ENCODE results near the gene CCL14.
"Not testable (repeated sequence)": the region's sequence is repeated elsewhere in the genome, so short reads cannot be mapped to it uniquely, and the experiment has no call there.

CCL14 gene

GRCh38 chr17:35986643-35987042 is at the start of gene CCL14:
Gene CCL14 (minus strand): TSS chr17:35986729. CDS start chr17:35986649, 80 bp downstream.
- no peak for FAIRE-seq

GRCh38 chr17:36036235-36036634 is 49.7 kb upstream of the CCL14 start:
- no peak for FAIRE-seq

- FAIRE-seq: no peak
These were observed 47.6 kb upstream of the CCL14 start for GRCh38 chr17:36034127-36034526.

GRCh38 chr17:36030956-36031355 is 44.4 kb upstream of the CCL14 start:
- FAIRE-seq: no peak

GRCh38 chr17:36027761-36028160 is 41.2 kb upstream of the CCL14 start:
- FAIRE-seq: no peak

GRCh38 chr17:36024106-36024869 is 37.8 kb upstream of the CCL14 start:
- no peak for FAIRE-seq

GRCh38 chr17:36019423-36019822 is 32.9 kb upstream of the CCL14 start:
- FAIRE-seq: no peak

GRCh38 chr17:36017799-36018198 is 31.3 kb upstream of the CCL14 start, which contains the start of gene CCL23:
Gene CCL23 (minus strand): TSS chr17:36017972. CDS start chr17:36017897, 75 bp downstream.
- no peak for FAIRE-seq

- no peak for FAIRE-seq
These were observed 30.0 kb upstream of the CCL14 start for GRCh38 chr17:36016555-36016954.

GRCh38 chr17:36015895-36016294 is 29.4 kb upstream of the CCL14 start:
- not testable (repeated sequence) for FAIRE-seq

- no peak for FAIRE-seq
These were observed 28.4 kb upstream of the CCL14 start for GRCh38 chr17:36014946-36015345.

- no peak for FAIRE-seq
These were observed 24.7 kb upstream of the CCL14 start for GRCh38 chr17:36011201-36011600.

- no peak for FAIRE-seq
These were observed 22.6 kb upstream of the CCL14 start for GRCh38 chr17:36008998-36009665.

- FAIRE-seq: no peak
These were observed 18.1 kb upstream of the CCL14 start for GRCh38 chr17:36004594-36005108.

- no peak for FAIRE-seq
These were observed 16.1 kb upstream of the CCL14 start for GRCh38 chr17:36002631-36003030.

GRCh38 chr17:36001862-36002603 is 15.5 kb upstream of the CCL14 start:
- no peak for FAIRE-seq

GRCh38 chr17:36001110-36001771 is 14.7 kb upstream of the CCL14 start, which contains the start of gene CCL15:
Gene CCL15 (minus strand): TSS chr17:36001553. CDS start chr17:36001492, 61 bp downstream.
- no peak for FAIRE-seq

GRCh38 chr17:36000732-36001109 is 14.2 kb upstream of the CCL14 start:
- FAIRE-seq: no peak

- FAIRE-seq: no peak
These were observed 12.2 kb upstream of the CCL14 start for GRCh38 chr17:35998756-35999155.

GRCh38 chr17:35998018-35998545 is 11.6 kb upstream of the CCL14 start:
- FAIRE-seq: no peak

- FAIRE-seq: not testable (repeated sequence)
These were observed 8.8 kb upstream of the CCL14 start for GRCh38 chr17:35995346-35995745.

- FAIRE-seq: no peak
These were observed 4.5 kb upstream of the CCL14 start for GRCh38 chr17:35991075-35991474.

Data from TTC549 (cell line).